GM20000 (cell line): Measurements from ENCODE around the gene PLCH1.

Source experiments
- DNase-seq: peaks from one replicate; pipeline ENCODE4 v3.0.0; 2012; ENCODE audit warnings: low spot score
- CTCF ChIP-seq: IDR thresholded peaks from 2 replicates; pipeline ENCODE4 v1.5.1; 2012; ENCODE audit warnings: mild to moderate bottlenecking, control low read depth; ENCODE audit errors: extremely low read depth, missing control alignments

The PLCH1 gene

GRCh38 chr3:155585384-155585783 lies 159.5 kb downstream of the PLCH1 start:
- no peak for DNase-seq
- no peak for TF ChIP-seq CTCF

- DNase-seq = no peak
Measured at GRCh38 chr3:155581579-155581978, 163.3 kb downstream of the PLCH1 start.

GRCh38 chr3:155572085-155572484 lies 172.8 kb downstream of the PLCH1 start:
- DNase-seq = no peak
- no peak for TF ChIP-seq CTCF

More at GRCh38 chr3:155581579-155581978, 163.3 kb downstream of the PLCH1 start:
- TF ChIP-seq CTCF = no peak

- no peak for TF ChIP-seq CTCF
- no peak for DNase-seq
Measured at GRCh38 chr3:155568295-155568694, 176.6 kb downstream of the PLCH1 start.

GRCh38 chr3:155560594-155560993 lies 184.3 kb downstream of the PLCH1 start:
- DNase-seq = no peak
- no peak for TF ChIP-seq CTCF

GRCh38 chr3:155560135-155560534 lies 184.7 kb downstream of the PLCH1 start:
- TF ChIP-seq CTCF = no peak
- no peak for DNase-seq

- DNase-seq = no peak
- no peak for TF ChIP-seq CTCF
Measured at GRCh38 chr3:155556531-155556930, 188.3 kb downstream of the PLCH1 start.
